SK-N-SH treated with all-trans-retinoic acid at 6 μM for 48 hours (cell line): ENCODE data around the gene PRMT5.

Experiments used
- CSDC2 ChIP-seq: fragments of 250-450 bp; sonication (Bioruptor Pico); IDR thresholded peaks from 2 replicates; pipeline ENCODE4 v1.5.0; 2020; ENCODE audit warnings: mild to moderate bottlenecking, moderate library complexity
- TCF4 ChIP-seq: fragments of 250-450 bp; sonication (Bioruptor Pico); IDR thresholded peaks from 2 replicates; pipeline ENCODE4 v1.8.0; 2021; ENCODE audit warnings: mild to moderate bottlenecking, moderate library complexity, borderline replicate concordance
- ZFP3 ChIP-seq: fragments of 250-450 bp; sonication (Bioruptor Pico); IDR thresholded peaks from 2 replicates; pipeline ENCODE4 v1.5.0; 2020; ENCODE audit warnings: mild to moderate bottlenecking, moderate library complexity
- ZNF8 ChIP-seq: fragments of 450-650 bp; formaldehyde crosslinking; IDR thresholded peaks from 2 replicates; pipeline ENCODE4 v1.5.0; 2020; ENCODE audit warnings: mild to moderate bottlenecking, moderate library complexity
- TF ChIP-seq, protein P1 (sequence below): fragments of 250-450 bp; sonication (Bioruptor Pico); IDR thresholded peaks from 2 replicates; pipeline ENCODE4 v1.8.0; 2020; ENCODE audit warnings: mild to moderate bottlenecking, moderate library complexity, borderline replicate concordance

DNA sequence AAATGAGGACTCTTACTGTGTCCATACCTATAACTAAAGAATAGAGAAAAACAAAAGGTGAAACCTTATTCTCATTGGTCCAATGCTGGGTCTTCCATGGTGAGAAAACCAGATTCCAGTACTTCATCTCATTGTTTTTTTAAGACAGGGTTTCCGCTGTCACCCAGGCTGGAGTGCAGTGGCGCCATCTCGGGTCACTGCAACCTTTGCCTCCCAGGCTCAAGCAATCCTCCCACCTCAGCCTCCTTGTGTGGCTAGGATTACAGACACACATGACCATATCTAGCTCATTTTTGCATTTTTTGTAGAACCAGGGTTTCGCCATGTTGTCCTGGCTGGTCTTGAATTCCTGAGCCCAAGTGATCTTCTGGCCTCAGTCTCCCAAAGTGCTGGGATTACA lies 23.5 kb downstream of the PRMT5 start:
- TF ChIP-seq, protein P1, sequence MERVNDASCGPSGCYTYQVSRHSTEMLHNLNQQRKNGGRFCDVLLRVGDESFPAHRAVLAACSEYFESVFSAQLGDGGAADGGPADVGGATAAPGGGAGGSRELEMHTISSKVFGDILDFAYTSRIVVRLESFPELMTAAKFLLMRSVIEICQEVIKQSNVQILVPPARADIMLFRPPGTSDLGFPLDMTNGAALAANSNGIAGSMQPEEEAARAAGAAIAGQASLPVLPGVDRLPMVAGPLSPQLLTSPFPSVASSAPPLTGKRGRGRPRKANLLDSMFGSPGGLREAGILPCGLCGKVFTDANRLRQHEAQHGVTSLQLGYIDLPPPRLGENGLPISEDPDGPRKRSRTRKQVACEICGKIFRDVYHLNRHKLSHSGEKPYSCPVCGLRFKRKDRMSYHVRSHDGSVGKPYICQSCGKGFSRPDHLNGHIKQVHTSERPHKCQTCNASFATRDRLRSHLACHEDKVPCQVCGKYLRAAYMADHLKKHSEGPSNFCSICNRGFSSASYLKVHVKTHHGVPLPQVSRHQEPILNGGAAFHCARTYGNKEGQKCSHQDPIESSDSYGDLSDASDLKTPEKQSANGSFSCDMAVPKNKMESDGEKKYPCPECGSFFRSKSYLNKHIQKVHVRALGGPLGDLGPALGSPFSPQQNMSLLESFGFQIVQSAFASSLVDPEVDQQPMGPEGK (CRISPR knock-in tag), result no peak
- no peak for TF ChIP-seq ZFP3 (CRISPR knock-in tag)
- TF ChIP-seq TCF4 (CRISPR knock-in tag), result no peak
- no peak for TF ChIP-seq ZNF8 (CRISPR knock-in tag)
- no peak for TF ChIP-seq CSDC2 (CRISPR knock-in tag)
